Gastroesophageal sphincter (tissue), 3 donors: Measurements from ENCODE around the gene LTB4R.

Experiments used
- CTCF ChIP-seq, 4 experiments: fragments of 200-600 bp in 2 of 4; fragments of 450-650 bp in 2 of 4; sonication (generic) in 1 of 4; IDR thresholded peaks; one replicate each; pipeline ENCODE4 v1.5.1; 2017 to 2019; ENCODE audit warnings: antibody characterized with exemption in 4 of 4, mild to moderate bottlenecking in 2 of 4, moderate library complexity in 2 of 4
- POLR2A ChIP-seq, 2 donors: fragments of 450-650 bp; IDR thresholded peaks; one replicate each; pipeline ENCODE4 v1.6.1; 2017; ENCODE audit warnings: antibody characterized with exemption in 2 of 2, mild to moderate bottlenecking in 2 of 2, moderate library complexity in 1 of 2
- POLR2AphosphoS5 ChIP-seq: sonication (generic); formaldehyde crosslinking; IDR thresholded peaks from one replicate; pipeline ENCODE4 v1.6.1; 2017; ENCODE audit warnings: antibody characterized with exemption

GRCh38 chr14:24323341-24323740, 12.0 kb downstream of the LTB4R start:
- TF ChIP-seq POLR2AphosphoS5 = no peak
- TF ChIP-seq CTCF (IDR thresholded peaks at IDR 0.05) = no peak
- TF ChIP-seq POLR2A (IDR thresholded peaks at IDR 0.05) = no peak
